GM12872 (cell line): Measurements from ENCODE around the gene TEX22.

ENCODE experiments used
- TF ChIP-seq, protein P1 (sequence below): IDR thresholded peaks from 3 replicates; pipeline ENCODE4 v1.5.1; 2011; ENCODE audit warnings: low read depth, mild to moderate bottlenecking, low read length, moderate library complexity; ENCODE audit not compliant: insufficient read depth

Gene TEX22

DNA sequence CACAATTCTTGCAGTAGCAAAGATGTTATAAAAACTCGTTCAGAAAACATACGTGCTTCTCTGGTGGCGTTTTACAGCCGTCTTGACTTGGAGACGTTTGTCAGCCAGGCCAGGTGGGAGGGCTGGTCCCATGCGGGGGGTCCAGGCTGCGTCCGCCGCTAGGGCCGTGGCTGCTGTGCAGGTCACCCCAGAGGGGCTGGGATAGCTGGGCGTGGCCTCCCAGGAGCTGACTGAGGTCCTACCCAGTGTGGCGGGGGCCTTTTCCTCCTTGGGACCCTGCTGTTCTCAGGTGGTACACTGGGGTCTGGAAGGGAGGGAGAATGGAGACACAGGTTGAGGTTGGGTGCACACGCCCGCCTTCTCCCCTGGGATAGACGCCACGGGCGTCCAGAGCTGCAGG, 46.5 kb downstream of the TEX22 start:
- TF ChIP-seq, protein P1, sequence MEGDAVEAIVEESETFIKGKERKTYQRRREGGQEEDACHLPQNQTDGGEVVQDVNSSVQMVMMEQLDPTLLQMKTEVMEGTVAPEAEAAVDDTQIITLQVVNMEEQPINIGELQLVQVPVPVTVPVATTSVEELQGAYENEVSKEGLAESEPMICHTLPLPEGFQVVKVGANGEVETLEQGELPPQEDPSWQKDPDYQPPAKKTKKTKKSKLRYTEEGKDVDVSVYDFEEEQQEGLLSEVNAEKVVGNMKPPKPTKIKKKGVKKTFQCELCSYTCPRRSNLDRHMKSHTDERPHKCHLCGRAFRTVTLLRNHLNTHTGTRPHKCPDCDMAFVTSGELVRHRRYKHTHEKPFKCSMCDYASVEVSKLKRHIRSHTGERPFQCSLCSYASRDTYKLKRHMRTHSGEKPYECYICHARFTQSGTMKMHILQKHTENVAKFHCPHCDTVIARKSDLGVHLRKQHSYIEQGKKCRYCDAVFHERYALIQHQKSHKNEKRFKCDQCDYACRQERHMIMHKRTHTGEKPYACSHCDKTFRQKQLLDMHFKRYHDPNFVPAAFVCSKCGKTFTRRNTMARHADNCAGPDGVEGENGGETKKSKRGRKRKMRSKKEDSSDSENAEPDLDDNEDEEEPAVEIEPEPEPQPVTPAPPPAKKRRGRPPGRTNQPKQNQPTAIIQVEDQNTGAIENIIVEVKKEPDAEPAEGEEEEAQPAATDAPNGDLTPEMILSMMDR = no peak

DNA sequence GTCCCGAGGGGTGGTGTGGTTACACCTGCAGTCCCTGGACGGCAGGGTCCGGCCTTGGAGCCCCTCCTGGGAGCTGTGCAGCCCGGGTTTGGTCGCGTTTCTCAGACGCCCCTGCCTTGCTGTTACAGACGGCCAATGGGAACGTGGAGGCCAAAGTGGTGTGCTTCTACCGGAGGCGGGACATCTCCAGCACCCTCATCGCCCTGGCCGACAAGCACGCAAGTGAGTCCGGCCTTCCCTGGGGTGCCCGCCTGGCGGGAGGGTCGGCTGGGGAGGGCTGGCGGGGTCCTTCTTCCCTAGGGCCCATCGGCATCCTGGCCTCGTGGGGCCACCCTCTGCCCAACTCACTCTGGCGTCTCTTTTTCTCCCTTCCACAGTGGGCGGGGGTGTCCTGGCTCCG, 47.0 kb downstream of the TEX22 start:
- TF ChIP-seq, protein P1 = no peak

DNA sequence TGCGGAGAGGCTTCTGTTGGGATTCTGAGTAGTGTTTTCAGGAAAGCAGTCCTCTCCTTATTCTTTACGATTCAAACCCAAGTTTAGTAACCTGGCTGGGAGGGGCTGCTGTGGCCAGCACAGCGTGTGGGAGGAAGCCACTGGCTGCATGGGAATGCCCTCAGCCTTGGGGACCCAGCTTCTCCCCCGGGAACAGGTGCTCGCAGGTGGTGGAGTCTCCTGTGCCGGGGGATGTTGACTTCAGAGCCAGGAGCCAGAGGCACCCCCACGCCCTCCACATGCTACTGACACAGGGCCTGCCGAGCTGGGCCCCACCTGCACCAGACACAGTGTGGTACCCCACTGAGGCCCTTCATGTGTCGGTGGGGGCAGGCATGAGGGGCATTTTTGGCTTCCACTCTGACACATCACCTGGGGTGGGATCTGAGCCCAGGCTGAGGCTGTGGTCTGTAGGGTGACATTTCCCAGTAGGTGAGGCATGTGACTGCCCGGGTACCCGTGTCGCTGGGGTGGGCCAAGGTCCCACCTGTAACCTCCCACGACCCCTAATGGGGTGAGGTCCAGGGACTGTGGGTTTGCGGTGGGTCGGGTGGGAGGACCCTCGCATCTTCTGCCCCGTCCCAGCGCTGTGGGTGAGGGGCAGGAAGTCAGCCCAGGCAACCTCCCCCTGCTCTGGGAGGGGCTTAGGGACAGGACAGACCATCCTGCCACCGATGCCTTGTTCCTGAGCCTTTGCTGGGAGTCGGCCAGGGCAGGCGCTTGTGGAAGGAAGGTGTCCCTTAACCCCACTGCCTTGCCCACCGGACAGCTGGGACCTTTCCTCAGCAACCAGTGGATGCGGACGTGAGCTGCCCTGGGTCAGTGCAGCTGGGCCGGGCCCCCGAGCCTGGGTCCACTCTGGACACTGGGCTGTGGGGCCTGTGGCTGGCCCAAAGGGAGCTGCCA, 47.8 kb downstream of the TEX22 start:
- TF ChIP-seq, protein P1 = no peak

DNA sequence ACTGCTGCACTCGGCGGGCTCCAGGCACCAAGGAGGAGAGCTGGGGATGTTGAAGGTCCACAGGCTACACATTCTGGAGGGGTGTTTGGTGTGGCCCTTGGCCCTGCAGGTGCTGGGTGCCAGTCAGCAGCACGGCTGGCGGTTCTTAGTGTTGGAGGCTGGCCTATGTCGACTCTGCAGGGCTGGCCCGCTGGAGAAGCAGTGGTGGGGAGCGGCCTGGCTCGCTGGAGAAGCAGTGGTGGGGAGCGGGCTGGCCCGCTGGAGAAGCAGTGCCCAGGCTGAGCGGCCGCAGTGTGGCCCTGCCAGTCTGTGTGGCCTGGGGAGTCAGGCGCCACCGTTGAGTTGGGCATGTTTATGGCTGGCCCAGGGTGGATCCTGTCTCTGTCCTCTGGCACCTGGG, 48.6 kb downstream of the TEX22 start:
- TF ChIP-seq, protein P1 = no peak

DNA sequence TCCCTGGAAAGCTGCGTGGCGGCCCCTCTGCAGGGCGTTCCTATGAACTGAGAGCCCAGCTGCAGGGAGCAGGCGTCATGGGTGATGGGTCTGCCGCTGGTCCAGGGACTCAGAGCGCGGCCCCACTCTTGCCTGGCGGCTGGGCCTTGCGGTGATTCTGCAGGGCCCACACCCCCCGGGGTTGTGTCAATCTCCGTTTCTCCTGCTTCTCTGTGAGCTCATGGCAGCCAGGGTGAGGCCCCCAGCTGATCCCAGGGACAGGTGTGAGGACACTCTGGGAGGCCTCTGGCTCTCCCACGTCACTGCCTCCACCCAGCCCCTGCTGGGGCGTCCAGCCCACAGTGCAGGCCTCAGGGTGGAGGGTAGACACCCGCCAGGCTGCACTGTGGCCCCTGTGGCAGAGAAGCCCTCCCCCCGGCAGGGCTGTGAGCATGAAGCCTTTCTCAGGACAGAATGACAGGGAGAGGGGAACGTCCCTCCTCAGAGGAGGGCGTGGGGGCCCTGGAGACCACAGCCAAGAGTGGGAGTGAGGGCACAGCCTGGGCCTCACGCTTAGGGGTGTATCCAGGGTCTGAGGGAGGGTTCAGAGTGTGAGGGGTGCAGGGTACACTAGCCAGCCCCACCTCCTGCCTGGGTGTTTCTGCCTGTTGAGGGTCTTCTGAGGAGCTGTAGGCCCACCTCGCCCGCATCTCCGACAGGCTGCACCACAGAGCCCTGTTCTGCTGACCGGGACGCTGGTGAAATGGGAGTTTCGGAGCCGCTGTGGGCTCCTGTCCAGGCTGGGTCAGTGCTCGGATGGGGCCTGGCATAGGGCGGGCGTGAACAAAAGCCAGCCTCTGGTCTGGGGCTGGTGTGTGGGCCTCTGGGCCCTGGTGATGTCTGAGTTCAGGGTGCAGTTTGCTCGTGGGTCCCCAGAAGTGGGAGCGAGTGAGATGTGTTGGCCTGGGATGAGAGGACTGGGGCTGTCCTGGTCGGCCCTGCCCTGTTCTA, 49.6 kb downstream of the TEX22 start:
- TF ChIP-seq, protein P1 = no peak

DNA sequence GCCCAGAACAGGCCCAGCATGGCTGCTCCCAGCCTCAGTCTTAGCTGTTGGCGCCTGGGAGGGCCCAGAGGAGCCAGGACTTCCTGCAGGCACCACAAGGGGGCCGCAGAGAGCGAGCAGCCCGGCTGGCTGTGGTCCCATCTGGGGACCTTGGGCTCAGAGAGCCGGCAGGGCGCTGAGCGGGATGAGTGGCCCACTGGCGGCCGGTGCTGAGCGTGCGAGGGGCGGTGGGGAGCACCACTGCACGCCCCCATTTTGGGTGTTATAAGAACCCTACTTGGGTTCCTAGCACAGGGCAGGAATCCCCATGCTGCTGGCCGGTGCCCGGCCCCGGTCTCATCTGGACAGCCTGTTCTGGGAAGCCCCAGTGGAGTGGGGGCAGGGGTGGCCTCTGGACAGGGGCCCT, 50.4 kb downstream of the TEX22 start:
- TF ChIP-seq, protein P1 = peak; percentile 84
